Upper lobe of right lung (tissue), 1 donor: ENCODE results near the gene CLDN22. TPM values are rescaled to one million over a fixed set of nuclear protein-coding genes. Genes with fewer than 3 reads are reported as not detected.

Source experiments
- ATAC-seq: fragments of 200-7000 bp; cut with Tn5 transposase; one replicate; pipeline ENCODE4 v1.9.1; 2020; ENCODE audit warnings: mild to moderate bottlenecking, moderate library complexity
- DNase-seq: peaks from one replicate; pipeline ENCODE4 v3.0.0-alpha.2; 2020
- H3K27ac ChIP-seq: fragments of 200-600 bp; one replicate; pipeline ENCODE4 v1.8.0; 2022
- H3K27me3 ChIP-seq: fragments of 200-600 bp; one replicate; pipeline ENCODE4 v1.8.0; 2022; ENCODE audit warnings: mild to moderate bottlenecking
- H3K36me3 ChIP-seq: fragments of 200-600 bp; one replicate; pipeline ENCODE4 v1.8.0; 2022
- H3K4me1 ChIP-seq: fragments of 200-600 bp; one replicate; pipeline ENCODE4 v1.8.0; 2022
- H3K4me3 ChIP-seq: fragments of 200-600 bp; one replicate; pipeline ENCODE4 v1.8.0; 2022; ENCODE audit warnings: mild to moderate bottlenecking
- H3K9me3 ChIP-seq: fragments of 200-600 bp; one replicate; pipeline ENCODE4 v1.8.0; 2022
- CTCF ChIP-seq: fragments of 200-600 bp; IDR thresholded peaks from one replicate; pipeline ENCODE4 v1.8.0; 2022; ENCODE audit warnings: antibody characterized with exemption
- intact Hi-C: fragments of 100-400 bp; cut with DNase I; formaldehyde crosslinking; loops from one replicate; pipeline ENCODE4 v1.11.0; 2022
- long read RNA-seq: library from polyadenylated mRNA; unstranded; transcript quantifications from one replicate; pipeline ENCODE4 v2.0.0, GENCODE V29; 2021
- total RNA-seq: library from RNA; stranded (reverse); fragmentation: NEBNext Ultra II Directional; extraction: Animal tissue kit (Norgen Biotek cat#: 25700); gene quantifications from one replicate; pipeline ENCODE4 v1.2.1, GENCODE V29; 2021
- donor health status: DM: no; HTN: yes; CAD: no; lungs with severe emphysema.

The CLDN22 gene
- not detected for total RNA-seq
- long read RNA-seq, partial matches to known transcripts: 0 of 1 reads
- long read RNA-seq, other reads (novel, unspliced or antisense): 0 of 1 reads

- Histone ChIP-seq H3K4me1 (no peaks in the 10 kb centered on the region), H3K27me3 (no peaks in the 10 kb centered on the region), H3K36me3 (peaks cover 12% of the 10 kb centered on the region), H3K4me3 (no peak within 1 kb of the TSS), H3K9me3 (no peaks in the 10 kb centered on the region), H3K27ac (no peak within 1 kb of the TSS)
- DNase-seq: no peak
- TF ChIP-seq CTCF: no peak
- intact Hi-C loops: no loop called here
- no peak for ATAC-seq
These were observed at the start of gene CLDN22 for GRCh38 chr4:183320211-183321059. Gene CLDN22 (minus strand): TSS chr4:183320276. CDS start chr4:183320218, 58 bp downstream.

DNA sequence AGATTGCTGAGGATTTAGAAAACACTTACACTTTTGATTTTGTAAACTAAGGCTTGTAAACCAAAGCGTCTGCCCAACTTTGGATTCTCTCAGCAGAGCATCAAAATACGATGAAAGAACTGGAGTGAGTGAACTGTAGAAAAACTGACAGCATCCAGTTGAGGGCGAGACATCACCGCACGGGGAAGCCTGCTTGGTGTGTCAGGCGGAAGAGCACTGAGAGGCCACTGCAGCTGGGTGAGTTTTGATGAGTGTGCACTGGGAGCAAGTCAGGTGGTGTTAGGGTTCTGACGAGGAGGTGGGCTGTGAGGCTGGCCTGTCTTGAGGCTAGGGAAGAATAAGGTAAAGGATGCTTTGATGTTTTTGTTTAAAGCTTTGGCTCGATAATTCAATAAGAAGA, 49.0 kb upstream of the CLDN22 start:
- no peak for DNase-seq
- Histone ChIP-seq H3K36me3 (no peaks in the 10 kb centered on the region), H3K9me3 (no peaks in the 10 kb centered on the region), H3K27ac (no peak overlapping the region), H3K4me1 (no peaks in the 10 kb centered on the region), H3K4me3 (no peak overlapping the region), H3K27me3 (no peaks in the 10 kb centered on the region)
- intact Hi-C loops: no loop called here
- ATAC-seq: no peak
- no peak for TF ChIP-seq CTCF

- Histone ChIP-seq H3K27ac (no peak overlapping the region), H3K4me3 (no peak overlapping the region), H3K9me3 (no peaks in the 10 kb centered on the region), H3K27me3 (no peaks in the 10 kb centered on the region), H3K4me1 (no peaks in the 10 kb centered on the region), H3K36me3 (no peaks in the 10 kb centered on the region)
- ATAC-seq (no peak), DNase-seq (no peak)
- no peak for TF ChIP-seq CTCF
- intact Hi-C loops: no loop called here
These were observed 46.2 kb upstream of the CLDN22 start for GRCh38 chr4:183366206-183366835.

DNA sequence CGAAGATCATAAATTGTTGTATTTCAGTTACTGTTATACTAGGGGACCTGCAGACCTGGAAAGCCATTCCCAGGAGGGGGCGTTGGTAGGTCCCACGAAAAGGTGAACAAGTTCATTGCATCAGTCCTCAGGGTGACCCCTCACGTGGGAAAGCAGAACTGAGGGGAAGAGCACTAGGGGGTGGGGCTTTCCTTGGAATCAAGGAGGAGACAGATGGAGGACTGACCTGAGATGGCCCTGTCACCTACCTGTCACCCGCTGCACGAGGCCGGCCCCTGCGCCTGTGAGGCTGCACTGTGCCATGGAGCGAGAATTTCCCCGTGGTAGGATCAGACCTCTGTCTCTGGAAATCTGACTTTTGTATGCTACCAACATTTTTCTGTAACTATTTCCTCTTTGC, 43.9 kb upstream of the CLDN22 start:
- DNase-seq (no peak), ATAC-seq (no peak)
- Histone ChIP-seq H3K4me3 (no peak overlapping the region), H3K27ac (no peak overlapping the region), H3K27me3 (no peaks in the 10 kb centered on the region), H3K4me1 (no peaks in the 10 kb centered on the region), H3K9me3 (no peaks in the 10 kb centered on the region), H3K36me3 (no peaks in the 10 kb centered on the region)
- intact Hi-C loops: no loop called here
- no peak for TF ChIP-seq CTCF

DNA sequence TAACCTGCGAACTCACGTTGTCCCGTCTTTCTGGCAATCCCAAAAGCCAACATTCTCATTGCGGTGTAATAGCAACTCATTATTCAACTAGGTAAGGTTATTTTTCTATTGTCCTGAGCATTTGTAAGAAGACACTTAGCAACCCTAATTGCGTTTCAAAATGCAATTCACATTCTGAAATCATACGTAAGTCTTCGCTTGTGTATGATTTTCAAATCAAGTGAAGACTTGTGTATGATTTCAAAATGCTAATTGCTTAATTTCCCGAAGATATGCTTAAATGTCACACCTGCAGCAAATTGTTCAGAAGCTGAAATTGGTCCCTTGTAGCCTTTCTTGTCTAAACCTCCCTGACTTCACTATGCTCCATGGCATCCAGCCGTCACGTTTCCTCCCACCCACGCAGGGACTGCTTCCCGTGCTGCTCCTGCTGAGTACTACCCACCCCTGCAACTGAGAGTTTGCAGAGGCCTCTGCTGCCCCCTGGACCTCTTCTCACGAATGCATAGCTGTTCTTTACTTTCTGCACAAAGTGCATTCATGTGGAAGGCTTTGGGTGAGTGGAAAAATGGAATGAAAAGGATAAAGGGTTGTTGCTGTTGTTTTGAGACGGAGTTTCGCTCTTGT, 43.0 kb upstream of the CLDN22 start:
- H3K4me3 ChIP-seq: no peak overlapping the region

More for the DNA sequence above, 43.0 kb upstream of the CLDN22 start:
- H3K27me3 ChIP-seq: no peaks in the 10 kb centered on the region
- no peak for DNase-seq
- no peak for TF ChIP-seq CTCF
- no peaks in the 10 kb centered on the region for H3K4me1 ChIP-seq
- H3K27ac ChIP-seq: no peak overlapping the region
- intact Hi-C loops: no loop called here
- no peaks in the 10 kb centered on the region for H3K9me3 ChIP-seq
- ATAC-seq: no peak
- H3K36me3 ChIP-seq: no peaks in the 10 kb centered on the region
